GM19455 (cell line): ENCODE measurements around the gene HACL1.

ENCODE experiments used
- ATAC-seq: cut with Tn5 transposase; IDR thresholded peaks from one replicate; pipeline ENCODE4 v1.9.1; 2021; ENCODE audit not compliant: unreplicated experiment

Gene HACL1

DNA sequence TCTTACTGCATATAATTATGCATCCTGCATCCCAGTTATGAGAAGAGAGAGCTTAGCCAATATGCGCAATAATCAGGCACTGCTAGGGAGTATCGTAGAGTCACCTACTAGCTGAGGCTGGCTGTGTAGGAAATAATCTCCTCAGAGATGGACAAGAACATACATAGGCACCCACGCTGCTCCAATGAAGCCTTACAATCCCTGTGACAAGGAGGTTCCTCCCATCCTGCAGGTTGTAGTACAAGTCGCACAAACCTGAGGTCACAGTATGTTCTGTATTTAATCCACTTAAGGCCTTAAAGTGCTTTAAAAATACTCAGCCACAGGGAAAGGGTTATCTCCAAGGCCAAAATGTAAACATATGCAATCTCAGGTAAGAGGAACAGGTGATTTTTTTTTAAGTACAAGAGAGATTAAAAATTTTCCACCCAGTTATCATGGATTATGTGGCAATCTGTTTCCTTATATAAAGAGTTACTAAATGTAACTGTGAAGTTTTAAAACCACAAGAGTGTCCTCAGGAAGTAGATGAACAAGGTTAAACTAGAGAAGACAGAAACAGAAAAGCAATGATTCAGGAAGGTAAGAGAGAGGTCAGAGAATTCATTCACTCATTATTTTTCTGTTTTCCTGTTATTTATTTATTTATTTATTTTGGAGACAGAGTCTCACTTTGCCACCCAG, 72.4 kb downstream of the HACL1 start:
- ATAC-seq = no peak

DNA sequence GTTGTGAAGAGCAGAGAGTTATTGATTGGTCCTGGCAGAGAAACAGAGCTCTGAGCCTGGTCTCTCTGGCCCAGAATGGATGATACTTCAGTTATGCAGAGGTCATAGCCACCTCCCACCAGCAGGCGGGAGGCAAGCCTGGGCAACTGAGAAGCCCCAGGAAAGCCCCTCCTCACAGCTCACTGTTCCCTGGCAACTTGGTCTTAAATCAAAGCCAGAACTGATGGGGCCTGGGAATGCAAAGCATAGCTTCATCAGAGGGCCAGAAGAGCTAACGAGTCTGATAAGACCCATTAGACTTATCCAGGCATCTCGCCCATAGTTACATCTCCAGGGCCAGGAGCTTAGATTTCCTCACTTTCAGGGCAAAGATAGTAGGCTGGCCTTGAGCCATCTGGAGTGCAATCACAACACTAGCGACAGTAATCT, 74.3 kb downstream of the HACL1 start:
- ATAC-seq = no peak

DNA sequence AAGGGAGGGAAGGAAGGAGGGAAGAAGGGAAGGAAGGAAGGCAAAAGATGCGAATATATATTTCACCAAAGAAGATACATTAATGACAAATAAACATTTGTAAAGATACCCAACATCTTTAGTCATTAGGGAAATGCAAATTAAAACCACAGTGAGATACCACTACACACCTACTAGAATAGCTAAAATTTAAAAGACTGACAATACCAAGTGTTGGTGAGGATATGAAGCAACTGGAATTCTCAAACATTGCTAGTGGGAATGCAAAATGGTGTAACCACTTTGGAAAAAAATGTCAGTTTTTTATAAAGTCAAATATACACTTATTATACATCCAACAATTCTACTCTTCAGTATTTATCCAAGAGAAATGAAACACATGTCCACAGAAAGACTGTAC, 75.6 kb downstream of the HACL1 start:
- no peak for ATAC-seq

DNA sequence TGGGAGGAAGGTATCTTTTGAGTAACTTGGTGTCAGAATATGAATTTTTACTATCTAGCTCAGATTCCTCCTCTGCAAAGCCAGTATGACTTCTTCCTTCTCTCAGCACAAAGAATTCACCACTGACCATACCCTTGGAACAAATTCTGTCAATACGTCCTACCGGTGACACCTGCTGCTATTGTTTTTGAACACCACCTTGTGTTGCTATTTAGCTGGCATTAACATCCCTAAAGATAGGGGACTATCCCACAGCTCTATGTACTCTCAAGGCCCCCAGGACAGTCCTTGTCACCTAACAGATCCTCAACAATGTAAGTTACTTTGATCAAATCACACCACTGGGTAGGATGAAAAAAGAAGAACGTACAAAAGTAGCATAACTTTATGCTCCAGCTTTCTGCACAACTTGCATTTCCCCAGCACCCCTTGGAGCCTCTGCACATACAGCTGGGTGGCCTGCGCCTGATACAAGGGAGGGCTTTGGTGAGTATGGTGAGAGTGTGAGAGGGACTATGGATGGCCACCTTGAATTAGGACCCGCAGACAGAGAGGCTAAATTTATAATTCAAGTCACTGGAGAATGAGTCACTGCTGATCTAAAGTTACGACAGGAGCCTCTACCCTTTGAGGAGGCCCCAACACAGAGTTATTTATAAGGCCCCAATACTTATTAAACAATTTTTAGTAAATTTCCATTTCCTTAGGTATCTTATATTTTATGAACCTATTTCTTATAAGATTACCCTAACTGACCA, 77.5 kb downstream of the HACL1 start:
- ATAC-seq = no peak

DNA sequence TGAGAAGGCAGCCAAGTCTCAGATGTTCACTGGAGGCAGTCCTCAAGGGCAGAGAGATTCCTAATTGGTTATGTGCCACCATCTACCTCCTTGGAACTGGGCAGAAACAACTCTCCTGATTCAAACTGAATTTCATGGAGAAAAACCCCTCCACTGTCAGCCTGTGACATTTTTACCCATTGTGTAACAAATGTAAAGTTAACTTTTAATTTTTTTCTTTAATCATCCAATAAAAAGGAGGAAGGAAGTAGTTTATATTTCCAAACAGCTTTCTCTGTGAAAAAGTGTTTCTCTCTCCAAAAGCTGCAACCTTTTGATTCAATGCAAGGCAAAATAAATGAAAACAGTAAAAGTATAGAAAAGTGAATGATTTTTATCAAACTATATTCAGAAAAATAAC, 79.4 kb downstream of the HACL1 start:
- ATAC-seq = no peak

DNA sequence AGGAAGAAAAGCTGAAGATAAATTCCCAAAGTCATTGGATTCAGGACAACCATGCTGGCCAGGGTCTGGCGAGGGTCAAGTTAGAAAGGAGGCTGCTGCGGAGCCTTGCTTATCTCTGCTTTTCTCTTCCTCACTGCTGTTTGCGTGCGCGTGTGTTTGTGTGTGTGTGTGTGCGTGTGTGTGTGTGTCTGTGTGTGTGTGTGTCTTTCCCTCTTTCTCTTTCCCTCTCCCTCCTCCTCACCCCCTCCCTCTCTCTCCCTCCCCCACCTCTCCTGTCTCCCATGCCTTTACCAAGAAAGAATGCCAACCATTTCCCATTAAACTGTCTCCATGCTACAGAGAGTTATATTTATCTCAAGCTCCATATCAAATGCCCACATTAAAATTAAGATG, 79.8 kb downstream of the HACL1 start, which contains the start of gene COLQ:
Gene COLQ, minus strand, starts transcription at position 134 of the 393 bp plus-strand sequence. Its CDS starts 81 bp downstream, at position 53.
- ATAC-seq = no peak

DNA sequence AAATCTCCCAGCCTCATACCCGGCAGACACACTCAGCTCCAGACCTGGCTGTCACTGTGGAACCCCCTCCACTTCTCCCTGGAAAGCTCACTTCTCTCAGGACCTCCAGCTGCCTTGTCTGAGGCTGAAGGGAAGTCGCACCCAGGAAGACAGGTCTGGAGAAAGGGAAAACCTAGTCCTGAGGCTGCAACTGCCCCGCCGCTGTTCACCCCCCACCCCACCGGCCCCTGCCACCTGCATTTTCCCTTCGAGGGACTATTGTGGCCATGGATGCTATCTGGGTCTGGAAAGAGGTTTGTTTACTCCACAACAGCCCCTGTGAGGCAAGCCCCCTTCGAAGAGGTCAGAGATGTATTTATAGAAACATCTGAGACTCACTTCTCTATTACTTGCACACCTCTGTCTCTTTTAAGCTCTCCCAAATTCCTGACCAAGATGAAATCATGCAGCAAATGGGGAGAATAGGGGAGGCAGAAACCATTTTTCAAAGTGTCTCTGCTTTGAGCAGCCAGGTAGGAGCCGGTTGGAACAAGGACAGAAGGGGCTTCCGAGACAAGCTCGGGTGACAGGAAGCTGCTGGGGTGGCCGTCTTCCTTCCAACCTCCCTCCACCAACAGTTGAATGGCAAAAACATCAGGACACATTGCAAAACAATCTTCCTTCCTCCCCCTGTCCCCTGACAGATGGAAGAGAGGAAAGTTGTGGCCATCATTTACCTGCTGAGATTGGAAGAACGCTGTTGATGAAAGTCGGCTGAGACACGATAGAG, 80.4 kb downstream of the HACL1 start:
- ATAC-seq = no peak

DNA sequence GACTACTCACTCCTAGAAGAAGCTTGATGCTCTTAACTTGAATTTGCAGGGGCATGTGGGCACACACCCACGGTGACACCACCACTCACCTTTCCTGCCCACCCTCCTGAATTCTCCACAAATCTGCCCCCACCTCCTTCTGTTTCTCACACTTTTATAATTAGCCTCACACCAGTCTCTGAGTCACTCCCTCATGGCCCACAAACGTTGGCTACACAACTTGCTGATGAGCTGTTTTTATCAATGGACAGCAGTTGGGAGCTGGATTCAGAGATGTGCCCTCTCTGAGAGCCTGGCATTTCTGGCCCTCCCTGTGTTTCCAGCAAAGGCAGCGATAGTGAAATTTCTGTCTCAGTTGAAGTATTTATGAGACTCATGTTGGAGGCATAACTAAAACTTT, 81.2 kb downstream of the HACL1 start:
- no peak for ATAC-seq

DNA sequence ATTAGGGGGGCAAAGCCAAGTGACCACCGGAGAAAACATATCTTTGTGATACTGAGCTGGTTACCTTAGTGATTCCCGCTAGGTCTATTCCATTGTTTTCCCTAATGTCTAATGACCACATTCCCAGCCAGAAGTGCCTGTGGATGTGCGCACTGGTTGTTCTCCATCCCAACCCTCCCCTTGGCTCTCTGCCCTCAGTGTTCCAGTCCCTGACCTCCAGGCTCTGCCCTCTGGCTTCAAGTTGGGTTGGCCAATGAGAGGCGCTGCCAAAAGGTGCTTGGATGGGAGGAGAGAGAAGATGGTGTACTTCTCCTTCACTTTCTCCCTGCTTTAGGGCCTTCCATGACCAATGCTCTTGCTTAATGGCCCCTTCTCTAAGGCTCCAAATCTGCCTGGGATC, 82.3 kb downstream of the HACL1 start:
- no peak for ATAC-seq

DNA sequence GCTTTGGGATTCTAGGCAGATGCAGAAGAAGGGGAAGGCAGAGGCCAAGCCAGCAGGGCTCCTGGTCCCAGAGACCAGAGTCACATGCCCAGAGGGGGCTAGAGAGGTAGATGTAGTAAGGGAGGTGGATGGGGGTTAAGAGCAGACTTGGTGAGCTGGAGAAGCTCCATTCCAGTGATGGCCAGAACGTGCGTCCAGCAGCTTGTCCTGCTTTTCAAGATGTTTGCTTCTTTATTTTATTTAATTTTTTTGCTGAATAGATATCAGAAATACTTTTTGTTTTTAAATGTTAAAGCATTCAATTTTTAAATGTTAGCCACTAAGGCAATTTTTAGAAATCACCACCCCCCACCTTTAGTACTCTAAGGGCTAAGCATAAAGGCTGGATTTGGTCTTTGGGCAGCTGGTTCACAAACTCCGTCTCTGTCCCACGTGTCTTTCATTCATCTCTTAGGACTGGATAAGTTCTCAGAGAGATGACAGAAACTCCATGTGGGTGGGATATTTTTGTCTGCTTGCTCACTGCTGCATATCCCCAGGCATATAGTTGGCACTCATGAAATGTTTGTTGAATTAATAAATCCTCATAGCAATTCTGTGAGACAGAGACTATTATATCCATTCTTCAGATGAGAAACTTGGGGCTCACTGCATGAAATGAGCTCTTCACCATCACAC, 86.6 kb downstream of the HACL1 start:
- no peak for ATAC-seq

DNA sequence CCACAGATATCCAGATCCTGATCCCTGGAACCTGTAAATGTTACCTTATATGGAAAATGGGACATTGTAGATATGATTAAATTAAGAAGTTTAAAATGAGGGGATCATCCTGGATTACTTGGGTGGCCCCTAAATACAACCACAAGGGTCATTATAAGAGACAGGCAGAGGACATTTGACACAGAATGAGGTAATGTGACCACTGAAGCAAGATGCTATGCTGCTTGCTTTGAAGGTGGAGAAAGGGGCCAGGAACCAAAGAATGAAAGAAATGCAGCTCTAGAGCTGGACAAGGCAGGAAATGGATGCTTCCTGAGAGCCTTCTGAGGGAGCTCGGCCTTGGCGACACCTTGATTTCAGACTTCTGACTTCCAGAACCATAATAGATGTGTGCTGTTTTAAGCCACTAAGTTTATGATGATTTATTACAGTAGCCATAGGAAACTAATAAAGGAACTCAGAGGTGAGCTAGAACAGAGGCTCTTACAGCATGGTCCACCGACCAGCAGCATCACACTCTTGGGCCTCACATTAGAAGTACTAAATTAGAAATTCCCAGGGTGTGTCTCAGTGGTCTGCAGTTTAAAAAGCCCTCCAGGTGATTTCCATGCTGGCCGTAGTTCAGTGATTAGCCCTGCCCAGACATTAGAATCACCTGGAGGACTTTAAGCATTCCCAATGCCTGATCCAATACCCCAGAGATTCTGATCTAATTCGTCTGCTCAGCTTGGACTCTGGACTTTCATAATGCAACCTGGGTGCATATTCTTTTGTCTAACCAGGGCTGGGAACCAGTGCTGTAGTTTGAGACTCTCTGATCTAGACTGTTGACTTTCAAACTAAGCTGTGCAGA, 87.3 kb downstream of the HACL1 start:
- no peak for ATAC-seq

DNA sequence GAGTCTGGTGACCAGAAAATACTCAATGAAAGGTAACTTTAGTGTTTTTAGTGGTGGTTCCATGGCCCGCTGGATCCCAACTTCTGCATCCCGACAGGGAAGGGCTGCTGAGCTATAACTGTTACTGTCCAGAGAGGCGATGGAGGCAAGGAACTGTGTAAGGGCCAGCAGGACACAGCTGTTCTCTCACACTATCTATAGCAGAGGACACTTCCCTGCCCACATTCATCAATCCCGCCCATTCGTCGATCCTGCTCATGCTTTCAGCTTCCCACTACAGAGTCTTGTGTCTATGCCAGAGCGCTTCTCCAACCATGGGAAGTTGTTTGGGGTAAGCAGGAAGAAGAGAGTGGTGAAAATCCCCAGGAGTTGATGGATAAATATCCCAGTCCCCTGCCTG, 88.3 kb downstream of the HACL1 start:
- ATAC-seq = no peak

DNA sequence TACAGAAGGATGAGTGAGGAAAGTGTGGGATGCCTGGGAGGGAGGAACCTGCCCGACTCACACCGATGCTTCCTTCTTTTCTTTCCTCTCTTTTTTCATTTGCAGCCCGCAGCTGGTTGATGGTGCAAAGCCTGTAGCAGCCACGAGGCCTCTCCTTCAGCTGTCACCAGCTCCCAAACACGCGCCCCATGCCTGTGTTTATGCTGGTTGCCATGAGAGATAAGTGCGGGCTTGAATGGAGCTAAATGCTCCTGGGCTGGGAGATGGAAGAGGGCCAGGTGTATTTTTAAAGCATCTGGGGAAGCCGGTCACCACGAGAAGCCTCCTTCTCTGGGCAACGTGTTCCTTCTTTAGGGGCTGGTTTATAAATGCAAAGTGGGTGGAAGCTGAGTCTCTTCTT, 89.2 kb downstream of the HACL1 start:
- ATAC-seq = no peak

DNA sequence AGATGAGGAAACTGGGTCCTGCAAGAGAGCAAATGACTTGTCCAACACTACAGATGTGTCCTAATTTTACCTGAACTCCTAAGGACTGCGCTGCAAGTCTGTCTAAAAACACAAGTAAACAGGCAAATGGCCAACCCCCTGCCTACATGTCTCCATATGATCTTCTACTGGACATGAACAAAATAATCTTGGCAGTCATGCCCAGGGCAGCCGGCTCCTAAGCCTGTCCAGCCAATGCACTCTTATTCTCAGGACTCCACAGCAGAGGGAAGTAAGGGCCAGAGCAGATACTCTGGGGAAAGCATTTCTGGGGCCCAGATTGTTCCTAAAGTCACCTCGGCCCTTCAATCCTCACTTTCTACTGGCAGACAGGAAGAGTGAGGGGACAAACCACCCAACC, 90.2 kb downstream of the HACL1 start:
- ATAC-seq = no peak
